C4-2B (cell line): Measurements from ENCODE around the gene PNMA8A.
"Not testable (repeated sequence)": the region's sequence is repeated elsewhere in the genome, so short reads cannot be mapped to it uniquely, and the experiment has no call there.

Source experiments
- H3K27ac ChIP-seq: fragments of 450-650 bp; 2 replicates; pipeline ENCODE4 v1.5.1; 2017
- ZFX ChIP-seq: fragments of 450-650 bp; IDR thresholded peaks from 2 replicates; pipeline ENCODE4 v1.6.1; 2017
- TF ChIP-seq, protein P1 (sequence below): fragments of 450-650 bp; conservative IDR thresholded peaks from 2 replicates; pipeline ENCODE4 v1.5.1; 2017; ENCODE audit warnings: mild to moderate bottlenecking

Gene PNMA8A

DNA sequence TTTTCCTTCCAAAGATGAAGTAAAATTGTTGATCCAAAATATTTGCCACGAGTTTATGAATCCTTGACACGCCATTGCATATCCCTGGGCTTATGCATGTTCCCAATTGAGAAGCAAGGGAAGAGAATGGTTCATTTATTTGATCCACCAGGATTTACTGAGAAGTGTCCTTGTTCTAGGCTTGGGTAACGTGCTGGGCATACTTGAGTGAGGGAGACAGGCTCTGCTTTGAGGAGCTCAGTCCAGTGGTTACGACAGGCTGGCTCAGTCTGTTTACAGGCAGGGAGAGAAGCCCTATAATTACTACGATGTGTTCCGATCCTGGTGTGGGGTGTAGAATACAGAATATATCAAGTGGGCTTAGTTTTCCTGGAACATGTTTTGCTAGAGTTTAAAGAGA, 36.4 kb downstream of the PNMA8A start:
- TF ChIP-seq, protein P1, sequence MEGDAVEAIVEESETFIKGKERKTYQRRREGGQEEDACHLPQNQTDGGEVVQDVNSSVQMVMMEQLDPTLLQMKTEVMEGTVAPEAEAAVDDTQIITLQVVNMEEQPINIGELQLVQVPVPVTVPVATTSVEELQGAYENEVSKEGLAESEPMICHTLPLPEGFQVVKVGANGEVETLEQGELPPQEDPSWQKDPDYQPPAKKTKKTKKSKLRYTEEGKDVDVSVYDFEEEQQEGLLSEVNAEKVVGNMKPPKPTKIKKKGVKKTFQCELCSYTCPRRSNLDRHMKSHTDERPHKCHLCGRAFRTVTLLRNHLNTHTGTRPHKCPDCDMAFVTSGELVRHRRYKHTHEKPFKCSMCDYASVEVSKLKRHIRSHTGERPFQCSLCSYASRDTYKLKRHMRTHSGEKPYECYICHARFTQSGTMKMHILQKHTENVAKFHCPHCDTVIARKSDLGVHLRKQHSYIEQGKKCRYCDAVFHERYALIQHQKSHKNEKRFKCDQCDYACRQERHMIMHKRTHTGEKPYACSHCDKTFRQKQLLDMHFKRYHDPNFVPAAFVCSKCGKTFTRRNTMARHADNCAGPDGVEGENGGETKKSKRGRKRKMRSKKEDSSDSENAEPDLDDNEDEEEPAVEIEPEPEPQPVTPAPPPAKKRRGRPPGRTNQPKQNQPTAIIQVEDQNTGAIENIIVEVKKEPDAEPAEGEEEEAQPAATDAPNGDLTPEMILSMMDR = no peak
- TF ChIP-seq ZFX = no peak
- no peak overlapping the region for H3K27ac ChIP-seq

DNA sequence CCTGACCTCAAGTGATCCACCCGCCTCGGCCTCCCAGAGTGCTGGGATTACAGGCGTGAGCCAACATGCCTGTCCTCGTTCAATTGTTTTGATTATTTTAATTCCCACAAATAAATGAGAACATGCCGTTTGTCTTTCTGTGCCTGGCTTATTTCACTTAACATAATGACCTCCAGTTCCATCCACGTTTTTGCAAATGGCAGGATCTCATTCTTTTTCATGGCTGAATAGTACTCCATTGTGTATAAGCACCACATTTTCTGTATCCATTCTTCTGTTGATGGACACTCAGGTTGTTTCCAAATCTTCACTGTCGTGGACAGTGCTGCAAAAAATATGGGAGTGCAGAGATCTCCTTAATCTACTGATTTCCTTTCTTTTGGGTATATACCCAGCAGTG, 37.9 kb downstream of the PNMA8A start:
- H3K27ac ChIP-seq = not testable (repeated sequence)

DNA sequence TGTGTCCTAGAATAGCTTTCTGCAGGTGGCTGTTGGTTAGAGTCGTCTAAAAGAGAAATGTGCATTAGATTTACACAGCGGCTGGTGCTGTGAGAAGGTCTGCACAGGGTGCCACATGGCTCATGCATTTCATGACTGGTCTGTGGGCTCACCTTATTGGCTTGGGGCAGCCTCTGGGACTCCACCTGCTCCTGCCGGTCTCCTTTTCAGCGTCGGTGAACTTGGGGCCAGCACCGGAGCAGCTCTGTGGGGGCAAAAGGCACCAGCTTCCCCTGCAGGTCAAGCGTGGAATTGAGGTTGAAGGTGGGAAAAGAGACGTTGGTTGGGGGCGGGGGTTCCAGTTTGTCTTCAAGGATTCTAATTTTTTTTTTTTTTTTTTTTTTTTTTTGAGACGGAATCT, 39.5 kb downstream of the PNMA8A start:
- no peak overlapping the region for H3K27ac ChIP-seq
- TF ChIP-seq, protein P1 = no peak; the same call in 1 of the 2 replicates
- TF ChIP-seq ZFX = no peak

DNA sequence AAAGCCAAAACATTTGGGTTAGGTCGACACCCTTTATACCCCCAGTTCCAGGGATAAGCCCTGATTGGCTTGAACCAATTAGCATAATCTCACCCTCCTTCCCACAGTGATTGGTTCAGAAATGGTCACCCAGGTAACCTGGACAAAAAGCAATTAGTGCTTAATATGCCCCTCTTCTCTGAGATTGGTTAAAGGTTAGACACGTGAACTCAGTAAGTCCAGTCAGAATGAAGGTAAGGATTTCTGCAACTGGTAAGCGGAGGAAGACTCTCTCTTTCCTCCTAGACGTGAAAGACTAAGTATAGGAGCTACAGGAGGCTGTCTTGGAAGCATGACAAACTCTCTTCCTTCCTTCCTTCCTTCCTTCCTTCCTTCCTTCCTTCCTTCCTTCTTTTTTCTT, 41.4 kb downstream of the PNMA8A start:
- no peak overlapping the region for H3K27ac ChIP-seq
- TF ChIP-seq, protein P1 = no peak
- no peak for TF ChIP-seq ZFX

DNA sequence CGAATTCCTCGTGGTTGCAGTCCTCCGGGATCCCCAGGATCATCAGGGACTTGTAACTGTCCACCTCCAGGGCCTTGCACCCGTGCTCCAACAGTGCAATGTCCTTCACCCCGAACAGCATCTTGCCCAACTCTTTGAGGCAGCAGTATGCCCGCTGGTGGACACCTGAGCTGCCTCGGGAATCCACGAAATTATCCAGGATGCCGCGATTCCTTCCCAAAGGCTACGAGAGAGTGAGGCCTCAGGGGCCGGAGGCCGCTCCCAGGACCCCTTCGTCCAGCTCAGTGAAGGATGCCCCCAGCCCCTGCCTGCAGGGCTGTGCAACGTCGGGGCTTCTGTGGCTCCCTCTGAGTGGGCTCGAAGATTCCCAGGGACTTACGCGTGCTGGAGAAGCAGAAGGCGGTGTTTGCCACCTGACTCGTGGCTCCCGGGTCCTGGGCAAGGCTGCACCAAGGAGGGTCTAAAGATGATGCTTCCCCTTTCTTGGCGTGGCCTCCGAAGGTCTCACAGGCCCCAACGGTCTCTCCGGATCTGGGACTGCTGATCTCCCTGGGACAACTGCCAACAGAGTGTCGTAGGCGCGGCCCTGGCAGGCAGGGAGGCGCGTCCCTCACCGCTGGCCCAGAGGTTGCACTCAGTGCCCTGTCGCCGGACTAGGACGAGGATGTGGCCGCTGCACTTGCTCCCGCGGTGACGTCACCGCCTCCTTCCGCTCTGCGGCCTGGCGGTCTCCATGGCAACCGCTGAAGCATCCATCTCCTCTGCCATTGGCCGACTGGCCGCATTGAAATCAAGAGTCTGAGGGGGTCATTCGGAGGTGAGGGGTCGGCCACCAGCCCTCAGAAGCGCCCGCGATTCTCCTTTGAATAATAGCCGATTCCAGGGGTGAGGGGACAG, 42.9 kb downstream of the PNMA8A start, which contains the start of gene PNMA8C:
Gene PNMA8C (minus strand): TSS at position 698 of the 897 bp plus-strand sequence. CDS start 577 bp downstream, at position 121.
- no peak within 1 kb of the TSS for H3K27ac ChIP-seq
- TF ChIP-seq ZFX = no peak
- TF ChIP-seq, protein P1 = no peak

DNA sequence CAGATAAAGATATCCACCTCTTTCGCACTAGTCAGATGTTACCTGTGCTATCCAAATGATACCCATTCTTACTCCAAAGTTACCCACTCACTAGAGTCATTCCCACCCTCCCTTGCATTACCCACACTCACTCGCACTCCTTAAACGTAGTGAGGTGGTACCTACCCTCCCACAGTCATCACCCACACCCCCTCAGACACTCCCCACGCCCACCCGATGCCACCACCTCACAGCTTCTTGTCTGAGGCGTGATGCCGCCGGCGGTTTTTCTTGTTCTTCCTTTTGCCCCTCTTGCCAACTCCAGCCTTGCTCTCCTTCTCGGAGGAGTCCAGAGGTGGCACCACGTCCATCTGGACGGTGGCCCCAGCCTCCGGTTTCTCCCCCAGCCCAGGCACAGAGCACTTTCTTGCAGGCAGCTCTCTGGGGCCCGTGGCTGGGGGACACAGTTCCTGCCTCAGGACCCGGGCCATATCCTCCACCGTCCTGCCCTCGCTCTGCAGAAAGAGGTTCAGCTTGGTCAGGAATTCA, 43.8 kb downstream of the PNMA8A start:
- no peak overlapping the region for H3K27ac ChIP-seq
- no peak for TF ChIP-seq ZFX
- TF ChIP-seq, protein P1 = no peak

DNA sequence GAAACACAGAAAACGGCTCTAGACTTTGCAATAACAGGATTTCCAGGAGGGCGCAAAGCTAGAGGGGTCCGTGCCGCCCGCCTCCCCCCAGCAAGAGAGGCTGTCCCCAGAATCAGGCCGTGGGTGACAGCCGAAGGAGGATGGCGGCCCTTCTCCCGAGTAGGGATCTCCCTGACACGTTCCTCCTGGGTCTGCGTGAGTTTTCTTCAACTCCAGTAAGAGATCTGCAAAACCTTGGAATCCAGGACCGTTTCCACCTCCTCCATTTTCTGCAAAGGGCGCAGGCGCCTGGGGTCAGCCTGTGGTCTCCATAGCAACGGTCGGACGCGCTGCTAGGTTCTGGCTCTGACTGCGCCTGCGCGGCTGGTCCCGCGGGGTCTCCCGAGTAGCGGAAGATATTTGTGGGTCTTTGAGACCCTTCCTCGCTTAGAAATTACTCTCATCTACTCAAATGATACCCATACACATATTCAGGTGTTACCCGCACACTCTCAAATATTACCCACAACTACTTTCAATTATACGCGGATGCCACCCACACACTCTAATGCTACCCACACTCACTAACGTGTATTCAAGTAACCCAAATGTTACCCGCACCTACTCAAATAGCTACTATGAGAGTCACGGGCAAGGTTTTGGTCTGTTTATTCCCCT, 44.7 kb downstream of the PNMA8A start:
- H3K27ac ChIP-seq = no peak overlapping the region
- TF ChIP-seq, protein P1 = no peak
- TF ChIP-seq ZFX = no peak
